Activated naive CD8-positive, alpha-beta T cell treated with anti-CD3 and anti-CD28 coated beads, Interleukin-2, amount 10 ng/mL, durations not matched to agents 7 days and 5 days (primary cell): ENCODE data around the gene PCDHGA11. TPM values are rescaled to one million over a fixed set of nuclear protein-coding genes. Genes with fewer than 3 reads are reported as not detected.
"Not testable (repeated sequence)": the region's sequence is repeated elsewhere in the genome, so short reads cannot be mapped to it uniquely, and the experiment has no call there.

Source experiments
- ATAC-seq: fragments of 150-1000 bp; cut with Tn5 transposase; one replicate; pipeline ENCODE4 v1.10.0; 2021; ENCODE audit warnings: low read depth, moderate library complexity
- POLR2A ChIA-PET: fragments of 350-600 bp; sonication (Branson Sonifier 250); formaldehyde crosslinking; loops from one replicate; lab custom pipeline; 2021; ENCODE audit warnings: antibody characterized with exemption; lab: Charles Lee
- DNase-seq: peaks from one replicate; pipeline ENCODE4 v3.0.0; 2021
- H3K27ac Mint-ChIP-seq: one replicate; pipeline ENCODE4 v1.8.0; 2022; ENCODE audit warnings: mild to moderate bottlenecking, mixed read lengths
- H3K27me3 Mint-ChIP-seq: one replicate; pipeline ENCODE4 v1.8.0; 2022; ENCODE audit warnings: mild to moderate bottlenecking, moderate library complexity, mixed read lengths
- H3K36me3 Mint-ChIP-seq: one replicate; pipeline ENCODE4 v1.8.0; 2021; ENCODE audit warnings: mild to moderate bottlenecking, mixed read lengths
- H3K4me1 Mint-ChIP-seq: one replicate; pipeline ENCODE4 v1.8.0; 2021; ENCODE audit warnings: mixed read lengths
- H3K4me3 Mint-ChIP-seq: one replicate; pipeline ENCODE4 v1.8.0; 2022; ENCODE audit warnings: mild to moderate bottlenecking, moderate library complexity, mixed read lengths
- H3K9me3 Mint-ChIP-seq: one replicate; pipeline ENCODE4 v1.8.0; 2021; ENCODE audit warnings: mixed read lengths
- total RNA-seq, 2 experiments: library from RNA; stranded (reverse); gene quantifications; one replicate each; pipeline ENCODE4 v1.2.3, GENCODE V29; 2021

PCDHGA11 gene
- total RNA-seq: under 1 TPM; 0.08 to 0.09 TPM

DNA sequence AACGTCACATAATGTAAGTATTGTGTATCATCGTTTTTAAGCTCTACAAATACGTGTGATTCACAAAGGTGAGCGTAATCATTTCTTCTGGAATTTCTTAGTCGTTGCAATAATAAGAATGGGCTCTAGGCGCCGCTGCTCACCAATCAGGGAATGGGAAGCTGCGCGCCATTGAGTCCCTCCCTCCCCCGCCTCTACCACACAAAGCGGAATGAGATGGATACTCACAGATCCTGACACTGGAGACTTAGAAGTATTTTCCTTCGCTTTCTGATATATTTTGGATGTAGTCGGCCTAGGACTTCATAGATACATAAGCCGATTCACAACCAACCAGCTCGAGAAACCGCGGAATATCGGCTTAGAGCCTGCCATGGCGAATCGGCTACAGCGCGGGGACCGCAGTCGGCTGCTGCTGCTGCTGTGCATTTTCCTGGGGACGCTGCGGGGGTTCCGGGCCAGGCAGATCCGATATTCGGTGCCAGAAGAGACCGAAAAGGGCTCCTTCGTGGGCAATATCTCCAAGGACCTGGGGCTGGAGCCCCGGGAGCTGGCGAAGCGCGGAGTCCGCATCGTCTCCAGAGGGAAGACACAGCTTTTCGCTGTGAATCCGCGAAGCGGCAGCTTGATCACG is at the start of gene PCDHGA11:
Gene PCDHGA11, plus strand, starts transcription at position 197 of the 634 bp plus-strand sequence. Its CDS starts 177 bp downstream, at position 374.
- peaks cover 4% of the 10 kb centered on the region for H3K36me3 Mint-ChIP-seq
- no peak for DNase-seq
- H3K9me3 Mint-ChIP-seq: peaks cover 20% of the 10 kb centered on the region
- H3K4me3 Mint-ChIP-seq: peak within 1 kb of the TSS; percentile 81
- peak; percentile 48 for ATAC-seq
- peak within 1 kb of the TSS; percentile 34 for H3K27ac Mint-ChIP-seq
- peaks cover 76% of the 10 kb centered on the region for H3K27me3 Mint-ChIP-seq
- H3K4me1 Mint-ChIP-seq: peaks cover 16% of the 10 kb centered on the region
- POLR2A ChIA-PET: interaction anchor here (1.4 kb wide), 1 partner anchor 100 kb away, joined by 5 read pairs; the partner anchor contains the start of gene TAF7

DNA sequence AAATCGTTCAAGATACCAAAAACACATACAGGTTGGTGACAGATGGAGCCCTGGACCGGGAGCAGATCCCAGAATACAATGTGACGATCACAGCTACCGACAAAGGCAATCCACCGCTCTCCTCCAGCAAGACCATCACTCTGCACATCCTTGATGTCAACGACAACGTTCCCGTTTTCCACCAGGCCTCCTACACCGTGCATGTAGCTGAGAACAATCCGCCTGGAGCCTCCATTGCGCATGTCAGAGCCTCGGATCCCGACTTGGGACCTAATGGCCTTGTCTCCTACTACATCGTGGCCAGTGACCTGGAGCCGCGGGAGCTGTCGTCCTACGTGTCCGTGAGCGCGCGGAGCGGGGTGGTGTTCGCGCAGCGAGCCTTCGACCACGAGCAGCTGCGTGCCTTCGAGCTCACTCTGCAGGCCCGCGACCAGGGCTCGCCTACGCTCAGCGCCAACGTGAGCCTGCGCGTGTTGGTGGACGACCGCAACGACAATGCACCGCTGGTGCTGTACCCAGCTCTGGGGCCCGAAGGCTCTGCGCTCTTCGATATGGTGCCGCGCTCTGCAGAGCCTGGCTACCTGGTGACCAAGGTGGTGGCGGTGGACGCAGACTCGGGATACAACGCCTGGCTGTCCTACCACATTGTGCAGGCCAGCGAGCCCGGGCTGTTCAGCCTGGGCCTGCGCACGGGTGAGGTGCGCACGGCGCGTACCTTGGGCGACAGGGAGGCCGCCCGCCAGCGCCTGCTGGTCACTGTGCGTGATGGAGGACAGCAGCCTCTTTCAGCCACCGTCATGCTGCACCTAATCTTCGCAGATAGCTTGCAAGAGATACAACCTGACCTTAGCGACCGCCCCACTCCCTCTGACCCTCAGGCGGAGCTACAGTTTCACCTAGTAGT is 49.0 kb upstream of the PCDHGA11 start:
- ATAC-seq (no peak), DNase-seq (no peak)
- H3K4me1 Mint-ChIP-seq: peaks cover 4% of the 10 kb centered on the region
- H3K27ac Mint-ChIP-seq: no peak overlapping the region
- peaks cover 42% of the 10 kb centered on the region for H3K27me3 Mint-ChIP-seq
- H3K36me3 Mint-ChIP-seq: no peaks in the 10 kb centered on the region
- no peak overlapping the region for H3K4me3 Mint-ChIP-seq
- H3K9me3 Mint-ChIP-seq: peaks cover 26% of the 10 kb centered on the region
- POLR2A ChIA-PET: no interaction called here

GRCh38 chr5:141373673-141374317 is 47.1 kb upstream of the PCDHGA11 start, which contains the start of gene PCDHGA6:
TSS of gene PCDHGA6 (plus strand) at chr5:141373891. CDS start at chr5:141374084, 193 bp downstream.
- H3K4me3 Mint-ChIP-seq: peak within 1 kb of the TSS; percentile 39
- H3K9me3 Mint-ChIP-seq: peaks cover 28% of the 10 kb centered on the region
- no peak within 1 kb of the TSS for H3K27ac Mint-ChIP-seq
- DNase-seq (no peak), ATAC-seq (no peak)
- H3K27me3 Mint-ChIP-seq: peaks cover 39% of the 10 kb centered on the region
- POLR2A ChIA-PET: interaction anchor here (0.9 kb wide), 1 partner anchor 53 kb away, joined by 3 read pairs; the partner anchor contains the start of gene TAF7
- no peaks in the 10 kb centered on the region for H3K36me3 Mint-ChIP-seq
- peaks cover 4% of the 10 kb centered on the region for H3K4me1 Mint-ChIP-seq

GRCh38 chr5:141374627-141375026 is 46.2 kb upstream of the PCDHGA11 start:
- no peaks in the 10 kb centered on the region for H3K36me3 Mint-ChIP-seq
- H3K4me1 Mint-ChIP-seq: peaks cover 4% of the 10 kb centered on the region
- DNase-seq (no peak), ATAC-seq (no peak)
- H3K27me3 Mint-ChIP-seq: peaks cover 35% of the 10 kb centered on the region
- POLR2A ChIA-PET: no interaction called here
- H3K27ac Mint-ChIP-seq: no peak overlapping the region
- no peak overlapping the region for H3K4me3 Mint-ChIP-seq
- H3K9me3 Mint-ChIP-seq: peaks cover 29% of the 10 kb centered on the region

- POLR2A ChIA-PET: interaction anchor here (0.6 kb wide), 1 partner anchor 55 kb away, joined by 3 read pairs; the partner anchor contains the start of gene TAF7
- H3K4me3 Mint-ChIP-seq, DNase-seq, H3K27ac Mint-ChIP-seq, H3K4me1 Mint-ChIP-seq, H3K36me3 Mint-ChIP-seq, ATAC-seq: not testable (repeated sequence)
- peaks cover 35% of the 10 kb centered on the region for H3K27me3 Mint-ChIP-seq
- H3K9me3 Mint-ChIP-seq: peaks cover 33% of the 10 kb centered on the region
Observed at GRCh38 chr5:141375444-141376155, 45.3 kb upstream of the PCDHGA11 start.

- H3K27me3 Mint-ChIP-seq: peaks cover 27% of the 10 kb centered on the region
- POLR2A ChIA-PET: no interaction called here
- DNase-seq: no peak
- no peaks in the 10 kb centered on the region for H3K36me3 Mint-ChIP-seq
- H3K4me3 Mint-ChIP-seq: peak within 1 kb of the TSS; percentile 64
- ATAC-seq: no peak
- H3K4me1 Mint-ChIP-seq: no peaks in the 10 kb centered on the region
- H3K9me3 Mint-ChIP-seq: peaks cover 14% of the 10 kb centered on the region
- H3K27ac Mint-ChIP-seq: no peak within 1 kb of the TSS
Observed at GRCh38 chr5:141382469-141383294, 38.2 kb upstream of the PCDHGA11 start, which contains the start of gene PCDHGA7. TSS of gene PCDHGA7 (plus strand) at chr5:141382742. CDS start at chr5:141382900, 158 bp downstream.

GRCh38 chr5:141383345-141383744 is 37.5 kb upstream of the PCDHGA11 start:
- H3K27me3 Mint-ChIP-seq: peaks cover 29% of the 10 kb centered on the region
- DNase-seq (no peak), ATAC-seq (no peak)
- H3K9me3 Mint-ChIP-seq: peaks cover 16% of the 10 kb centered on the region
- POLR2A ChIA-PET: no interaction called here
- H3K27ac Mint-ChIP-seq: no peak overlapping the region
- peaks cover under 1% of the 10 kb centered on the region for H3K36me3 Mint-ChIP-seq
- H3K4me1 Mint-ChIP-seq: no peaks in the 10 kb centered on the region
- H3K4me3 Mint-ChIP-seq: no peak overlapping the region

GRCh38 chr5:141384471-141385267 is 36.2 kb upstream of the PCDHGA11 start:
- no peak for ATAC-seq
- H3K9me3 Mint-ChIP-seq: peaks cover 19% of the 10 kb centered on the region
- POLR2A ChIA-PET: no interaction called here

GRCh38 chr5:141387557-141388311 is 33.1 kb upstream of the PCDHGA11 start, which contains the start of gene PCDHGB4:
TSS of gene PCDHGB4 (plus strand) at chr5:141387698. CDS start at chr5:141387885, 187 bp downstream.
- peak within 1 kb of the TSS; percentile 30 for H3K4me3 Mint-ChIP-seq
- H3K4me1 Mint-ChIP-seq, POLR2A ChIA-PET, H3K36me3 Mint-ChIP-seq: not testable (repeated sequence)
- ATAC-seq (peak; percentile 58), DNase-seq (peak; percentile 52)
- H3K9me3 Mint-ChIP-seq: peaks cover 18% of the 10 kb centered on the region
- H3K27me3 Mint-ChIP-seq: peaks cover 36% of the 10 kb centered on the region
- peak within 1 kb of the TSS; percentile 56 for H3K27ac Mint-ChIP-seq

More at GRCh38 chr5:141384471-141385267, 36.2 kb upstream of the PCDHGA11 start:
- H3K27ac Mint-ChIP-seq: no peak overlapping the region
- no peaks in the 10 kb centered on the region for H3K4me1 Mint-ChIP-seq
- no peak overlapping the region for H3K4me3 Mint-ChIP-seq
- peaks cover 3% of the 10 kb centered on the region for H3K36me3 Mint-ChIP-seq
- H3K27me3 Mint-ChIP-seq: peaks cover 38% of the 10 kb centered on the region
- DNase-seq: no peak

DNA sequence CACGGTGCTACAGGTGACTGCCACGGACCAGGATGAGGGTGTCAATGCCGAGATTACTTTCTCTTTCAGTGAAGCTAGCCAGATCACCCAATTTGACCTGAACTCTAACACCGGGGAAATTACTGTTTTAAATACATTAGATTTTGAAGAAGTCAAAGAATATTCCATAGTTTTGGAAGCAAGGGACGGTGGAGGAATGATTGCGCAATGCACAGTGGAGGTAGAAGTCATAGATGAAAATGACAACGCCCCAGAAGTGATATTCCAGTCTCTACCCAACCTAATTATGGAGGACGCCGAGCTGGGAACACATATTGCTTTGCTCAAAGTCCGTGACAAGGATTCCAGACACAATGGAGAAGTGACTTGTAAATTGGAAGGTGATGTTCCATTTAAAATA is 32.2 kb upstream of the PCDHGA11 start:
- no peak for ATAC-seq
- Mint-ChIP-seq H3K36me3 (peaks cover 7% of the 10 kb centered on the region), H3K4me3 (no peak overlapping the region), H3K27ac (peak overlapping the region; percentile 56), H3K27me3 (peaks cover 30% of the 10 kb centered on the region), H3K4me1 (no peaks in the 10 kb centered on the region), H3K9me3 (peaks cover 21% of the 10 kb centered on the region)
- POLR2A ChIA-PET: no interaction called here
- no peak for DNase-seq
